ENCODE data around the gene PITX3. TPM values are rescaled to one million over a fixed set of nuclear protein-coding genes. Genes with fewer than 3 reads are reported as not detected.

The PITX3 gene
- total RNA-seq, 1 experiment from 2014 or later: 1.9 TPM

DNA sequence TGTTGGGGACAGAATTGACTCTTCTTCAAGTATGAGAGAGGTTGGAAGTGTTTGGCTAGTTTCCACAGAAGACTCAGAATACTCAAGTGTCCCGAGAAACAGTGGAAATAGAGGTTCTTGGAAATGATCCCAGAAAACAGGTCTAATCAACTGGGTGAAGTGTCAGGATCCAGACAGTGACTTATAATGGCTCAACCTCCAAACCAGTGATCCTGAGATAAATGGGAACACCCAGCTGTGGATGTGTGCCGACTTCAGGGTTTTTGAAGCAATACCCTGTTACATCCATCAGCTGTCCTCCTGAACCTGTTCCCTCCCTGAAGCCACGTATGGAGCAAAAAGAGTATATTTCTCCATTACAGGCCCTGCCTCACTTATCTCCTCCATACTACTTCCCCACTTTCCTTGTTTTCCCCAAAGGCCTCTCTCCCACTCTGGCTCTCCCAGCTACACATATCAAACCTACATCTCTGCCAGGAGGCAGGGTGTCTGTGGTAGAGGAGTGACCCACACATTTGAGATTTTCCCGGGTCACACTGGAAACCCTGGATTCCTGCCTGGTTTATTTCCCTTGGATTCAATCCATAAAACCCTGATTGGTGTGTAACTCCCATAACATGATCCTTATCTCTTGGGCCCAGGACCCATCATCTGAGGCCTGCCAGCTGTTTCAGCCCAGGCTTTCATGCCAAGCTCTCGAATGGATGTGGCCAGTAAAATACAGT, 32.8 kb downstream of the PITX3 start:
- H3K9me3 ChIP-seq (ENCODE audit: control insufficient read depth in 1 of 2, insufficient read depth in 1 of 2, low read depth in 1 of 2, low read length in 2 of 2): no peaks in the 10 kb centered on the region
- DNase-seq (ENCODE audit: low read depth, low spot score) (no peak), ATAC-seq (no peak)
- no peak overlapping the region for H2AFZ ChIP-seq (ENCODE audit: low read depth, low read length, poor library complexity, severe bottlenecking)
- H3K36me3 ChIP-seq (ENCODE audit: control insufficient read depth in 1 of 2, insufficient read depth in 2 of 2, low read length in 2 of 2): no peaks in the 10 kb centered on the region
- H3K9ac ChIP-seq (ENCODE audit: low read length): no peak overlapping the region
- ChIA-PET POLR2A (interaction anchor here (0.6 to 1.3 kb wide), 3 partner anchors 8 to 39 kb away, joined by 3 to 4 read pairs (median 3); no protein-coding TSS in a partner anchor), RAD21 (ENCODE audit: low non-redundant PET in 1 of 2, low total read pairs in 2 of 2, uncharacterized antibody in 2 of 2, unreplicated experiment in 2 of 2) (no interaction called here), CTCF (interaction anchor here (1.2 to 1.4 kb wide), 3 partner anchors 22 to 39 kb away, joined by 3 to 7 read pairs (median 3); no protein-coding TSS in a partner anchor)
- BruUV-seq (replicated peaks): no TSS peak
- H3K4me3 ChIP-seq (replicated peaks in 1 of 2; ENCODE audit: low read depth in 1 of 2, low read length in 2 of 2): no peak overlapping the region
- H3K27me3 ChIP-seq (ENCODE audit: insufficient read depth, low read length): no peaks in the 10 kb centered on the region
- H3K9me2 ChIP-seq (ENCODE audit: insufficient read depth): no peaks in the 10 kb centered on the region
- intact Hi-C loops (cut with micrococcal nuclease): no loop called here
- no peaks in the 10 kb centered on the region for H3K4me1 ChIP-seq (ENCODE audit: control insufficient read depth in 1 of 2, insufficient read depth in 2 of 2, low read length in 2 of 2)
- no peak overlapping the region for H3K4me2 ChIP-seq (ENCODE audit: low read length)
- TF ChIP-seq, protein P1, sequence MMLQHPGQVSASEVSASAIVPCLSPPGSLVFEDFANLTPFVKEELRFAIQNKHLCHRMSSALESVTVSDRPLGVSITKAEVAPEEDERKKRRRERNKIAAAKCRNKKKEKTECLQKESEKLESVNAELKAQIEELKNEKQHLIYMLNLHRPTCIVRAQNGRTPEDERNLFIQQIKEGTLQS (IDR thresholded peaks at IDR 0.05): no peak
- TF ChIP-seq TCF7L2 (IDR thresholded peaks at IDR 0.05; ENCODE audit: borderline replicate concordance, extremely low read depth, insufficient read depth, insufficient read length) (no peak), RAD21 (IDR thresholded peaks at IDR 0.05; ENCODE audit: low read depth) (no peak), EZH2 (IDR thresholded peaks at IDR 0.05) (no peak), CBX3 (IDR thresholded peaks at IDR 0.05; ENCODE audit: low read depth) (no peak)
- no peaks in the 10 kb centered on the region for H4K20me1 ChIP-seq (ENCODE audit: insufficient read depth)
- H3K79me2 ChIP-seq (ENCODE audit: insufficient read depth, low read length): no peaks in the 10 kb centered on the region
- H3K27ac ChIP-seq (ENCODE audit: low read depth, low read length): no peak overlapping the region

DNA sequence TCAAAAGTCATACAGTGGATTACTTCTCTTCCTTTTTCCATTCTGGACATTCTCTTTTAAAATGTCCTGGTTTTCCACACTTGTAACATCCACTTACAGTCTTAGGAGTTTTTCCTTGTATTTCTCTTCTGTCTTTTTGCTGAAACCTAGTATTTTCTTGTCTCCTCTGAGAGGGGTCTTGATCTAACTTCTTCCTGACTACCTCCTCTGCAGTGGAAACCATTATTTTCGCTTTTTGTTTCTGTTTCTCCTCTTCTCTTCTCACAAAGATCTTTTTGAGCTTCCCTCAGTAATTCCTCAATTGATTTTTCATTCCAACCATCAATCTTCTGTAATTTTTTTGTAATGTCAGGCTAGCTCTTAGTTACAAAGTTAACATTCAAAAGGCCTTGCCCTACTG, 38.9 kb downstream of the PITX3 start:
- Histone ChIP-seq H3K4me2 (ENCODE audit: low read length) (no peak overlapping the region), H3K27ac (ENCODE audit: low read depth, low read length) (no peak overlapping the region), H3K36me3 (ENCODE audit: control insufficient read depth in 1 of 2, insufficient read depth in 2 of 2, low read length in 2 of 2) (no peaks in the 10 kb centered on the region), H3K4me1 (ENCODE audit: control insufficient read depth in 1 of 2, insufficient read depth in 2 of 2, low read length in 2 of 2) (peaks cover 10 to 15% of the 10 kb centered on the region in 2 experiments; a peak in 3 of 4 replicates), H2AFZ (ENCODE audit: low read depth, low read length, poor library complexity, severe bottlenecking) (no peak overlapping the region), H3K27me3 (ENCODE audit: insufficient read depth, low read length) (no peaks in the 10 kb centered on the region), H3K4me3 (replicated peaks in 1 of 2; ENCODE audit: low read depth in 1 of 2, low read length in 2 of 2) (no peak overlapping the region), H4K20me1 (ENCODE audit: insufficient read depth) (no peaks in the 10 kb centered on the region), H3K9me2 (ENCODE audit: insufficient read depth) (no peaks in the 10 kb centered on the region), H3K9me3 (ENCODE audit: control insufficient read depth in 1 of 2, insufficient read depth in 1 of 2, low read depth in 1 of 2, low read length in 2 of 2) (no peaks in the 10 kb centered on the region), H3K9ac (ENCODE audit: low read length) (no peak overlapping the region), H3K79me2 (ENCODE audit: insufficient read depth, low read length) (no peaks in the 10 kb centered on the region)
- DNase-seq (ENCODE audit: low read depth, low spot score) (no peak), ATAC-seq (no peak)
- intact Hi-C loops (cut with micrococcal nuclease): no loop called here
- BruUV-seq (replicated peaks): no TSS peak
- ChIA-PET POLR2A (no interaction called here), RAD21 (ENCODE audit: low non-redundant PET in 1 of 2, low total read pairs in 2 of 2, uncharacterized antibody in 2 of 2, unreplicated experiment in 2 of 2) (no interaction called here), CTCF (no interaction called here)
- TF ChIP-seq, protein P2, sequence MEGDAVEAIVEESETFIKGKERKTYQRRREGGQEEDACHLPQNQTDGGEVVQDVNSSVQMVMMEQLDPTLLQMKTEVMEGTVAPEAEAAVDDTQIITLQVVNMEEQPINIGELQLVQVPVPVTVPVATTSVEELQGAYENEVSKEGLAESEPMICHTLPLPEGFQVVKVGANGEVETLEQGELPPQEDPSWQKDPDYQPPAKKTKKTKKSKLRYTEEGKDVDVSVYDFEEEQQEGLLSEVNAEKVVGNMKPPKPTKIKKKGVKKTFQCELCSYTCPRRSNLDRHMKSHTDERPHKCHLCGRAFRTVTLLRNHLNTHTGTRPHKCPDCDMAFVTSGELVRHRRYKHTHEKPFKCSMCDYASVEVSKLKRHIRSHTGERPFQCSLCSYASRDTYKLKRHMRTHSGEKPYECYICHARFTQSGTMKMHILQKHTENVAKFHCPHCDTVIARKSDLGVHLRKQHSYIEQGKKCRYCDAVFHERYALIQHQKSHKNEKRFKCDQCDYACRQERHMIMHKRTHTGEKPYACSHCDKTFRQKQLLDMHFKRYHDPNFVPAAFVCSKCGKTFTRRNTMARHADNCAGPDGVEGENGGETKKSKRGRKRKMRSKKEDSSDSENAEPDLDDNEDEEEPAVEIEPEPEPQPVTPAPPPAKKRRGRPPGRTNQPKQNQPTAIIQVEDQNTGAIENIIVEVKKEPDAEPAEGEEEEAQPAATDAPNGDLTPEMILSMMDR (IDR thresholded peaks at IDR 0.05 in 2 of 3, conservative IDR thresholded peaks at IDR 0.05 in 1 of 3; ENCODE audit: borderline replicate concordance in 1 of 3, insufficient read depth in 1 of 3, low read depth in 2 of 3, low read length in 2 of 3): no peak

All from HCT116 (cell line).